MM.1S (cell line): ENCODE results near the gene ZFP36L1.

Source experiments
- CTCF ChIP-seq: fragments of 300-600 bp; sonication (generic); IDR thresholded peaks from 2 replicates; pipeline ENCODE4 v1.5.1; 2016; ENCODE audit warnings: antibody characterized with exemption, low read length, mixed read lengths
- EZH2 ChIP-seq: fragments of 300-600 bp; sonication (generic); optimal IDR thresholded peaks from 2 replicates; pipeline ENCODE3; 2017; ENCODE audit warnings: low read depth, mild to moderate bottlenecking, antibody characterized with exemption, low read length, mixed read lengths

GRCh38 chr14:68768316-68768715, 24.6 kb downstream of the ZFP36L1 start:
- no peak for TF ChIP-seq CTCF
- TF ChIP-seq EZH2: no peak
